CD8-positive, alpha-beta T cell (primary cell): ENCODE results near the gene PRKAA1. TPM values are rescaled to one million over a fixed set of nuclear protein-coding genes. Genes with fewer than 3 reads are reported as not detected.

Experiments used
- total RNA-seq, 46 experiments: library from RNA in 2 of 46; stranded (reverse) in 2 of 46; gene quantifications; one replicate each; pipeline ENCODE4 v1.2.3 and lab custom pipeline; 2021 to 2026

PRKAA1 gene
- total RNA-seq, 2 experiments from 2014 or later: 113 to 114 TPM

Other genes starting within 250 kb of the PRKAA1 start
- gene PTGER4, start 118.5 kb downstream of the PRKAA1 start, total RNA-seq: 100 to 1,000 TPM; 334 to 371 TPM
- gene TTC33, start 42.4 kb downstream of the PRKAA1 start, total RNA-seq: 1 to 10 TPM; 6.7 to 7.1 TPM
- gene RPL37, start 36.8 kb upstream of the PRKAA1 start, total RNA-seq: 1,000 to 10,000 TPM; 2,804 to 2,873 TPM
- gene CARD6, start 43.0 kb upstream of the PRKAA1 start, total RNA-seq: under 1 TPM; 0.39 to 0.43 TPM
- not detected for gene C7, start 111.1 kb upstream of the PRKAA1 start, total RNA-seq